OCI-LY1 (cell line): ENCODE measurements around the gene ILF2.

Experiments used
- H2AFZ ChIP-seq: fragments of 200-600 bp; sonication (generic), shearing (Covaris generic); 2 replicates; pipeline ENCODE4 v1.6.0; 2014; ENCODE audit warnings: antibody characterized with exemption, mild to moderate bottlenecking, low read length
- H3F3A ChIP-seq: fragments of 200-600 bp; sonication (generic), shearing (Covaris generic); 2 replicates; pipeline ENCODE4 v1.6.0; 2014; ENCODE audit warnings: mild to moderate bottlenecking, antibody characterized with exemption, low read length, moderate library complexity; ENCODE audit not compliant: insufficient read depth
- H3K27ac ChIP-seq: fragments of 200-600 bp; sonication (generic); 2 replicates; pipeline ENCODE4 v1.5.1; 2014; ENCODE audit warnings: low read length, mixed run types, mild to moderate bottlenecking, low read depth; ENCODE audit not compliant: poor library complexity, severe bottlenecking
- H3K27me3 ChIP-seq: fragments of 200-600 bp; sonication (generic); 2 replicates; pipeline ENCODE4 v1.6.0; 2014; ENCODE audit warnings: antibody characterized with exemption, mild to moderate bottlenecking, low read length, moderate library complexity; ENCODE audit not compliant: insufficient read depth
- H3K36me3 ChIP-seq: fragments of 200-600 bp; sonication (generic); 2 replicates; pipeline ENCODE4 v1.6.1; 2014; ENCODE audit warnings: mild to moderate bottlenecking, antibody characterized with exemption, low read length, moderate library complexity, mixed read lengths; ENCODE audit not compliant: insufficient read depth
- H3K4me1 ChIP-seq: fragments of 200-600 bp; sonication (generic); 2 replicates; pipeline ENCODE4 v1.5.1; 2014; ENCODE audit warnings: mild to moderate bottlenecking, low read length, moderate library complexity; ENCODE audit not compliant: insufficient read depth, severe bottlenecking
- H3K4me2 ChIP-seq: fragments of 200-600 bp; sonication (generic), shearing (Covaris generic); 2 replicates; pipeline ENCODE4 v1.6.1; 2014; ENCODE audit warnings: low read length
- H3K4me3 ChIP-seq: fragments of 200-600 bp; sonication (generic); 2 replicates; pipeline ENCODE4 v1.5.1; 2014; ENCODE audit warnings: low read length, low read depth, mild to moderate bottlenecking, mixed read lengths; ENCODE audit not compliant: poor library complexity, severe bottlenecking
- H3K79me2 ChIP-seq: fragments of 200-600 bp; shearing (Covaris generic); 2 replicates; pipeline ENCODE4 v1.6.1; 2016; ENCODE audit warnings: mixed run types, low read length, mixed read lengths; ENCODE audit not compliant: insufficient read depth
- H3K9ac ChIP-seq: fragments of 200-600 bp; sonication (generic), shearing (Covaris generic); 2 replicates; pipeline ENCODE4 v1.6.1; 2014; ENCODE audit warnings: mild to moderate bottlenecking, low read length, mixed read lengths
- H3K9me2 ChIP-seq: fragments of 200-600 bp; sonication (generic), shearing (Covaris generic); 2 replicates; pipeline ENCODE4 v1.6.1; 2014; ENCODE audit warnings: low read depth, mild to moderate bottlenecking, low read length, mixed read lengths
- H3K9me3 ChIP-seq: fragments of 200-600 bp; shearing (Covaris generic); 2 replicates; pipeline ENCODE4 v1.6.1; 2014; ENCODE audit warnings: low read length, mixed read lengths
- H4K20me1 ChIP-seq: fragments of 200-600 bp; sonication (generic), shearing (Covaris generic); 2 replicates; pipeline ENCODE4 v1.6.0; 2016; ENCODE audit warnings: mild to moderate bottlenecking, low read length; ENCODE audit not compliant: insufficient read depth
- EZH2 ChIP-seq: fragments of 200-600 bp; sonication (generic), shearing (Covaris generic); IDR thresholded peaks from 2 replicates; pipeline ENCODE4 v1.8.0; 2017; ENCODE audit warnings: borderline replicate concordance, mixed run types, mild to moderate bottlenecking, antibody characterized with exemption, low read length, moderate library complexity, mixed read lengths
- TF ChIP-seq, protein P1 (sequence below): fragments of 200-600 bp; sonication (generic), shearing (Covaris generic); IDR thresholded peaks from 2 replicates; pipeline ENCODE4 v1.5.1; 2017; ENCODE audit warnings: mild to moderate bottlenecking, antibody characterized with exemption, low read length, moderate library complexity, mixed read lengths

The ILF2 gene

DNA sequence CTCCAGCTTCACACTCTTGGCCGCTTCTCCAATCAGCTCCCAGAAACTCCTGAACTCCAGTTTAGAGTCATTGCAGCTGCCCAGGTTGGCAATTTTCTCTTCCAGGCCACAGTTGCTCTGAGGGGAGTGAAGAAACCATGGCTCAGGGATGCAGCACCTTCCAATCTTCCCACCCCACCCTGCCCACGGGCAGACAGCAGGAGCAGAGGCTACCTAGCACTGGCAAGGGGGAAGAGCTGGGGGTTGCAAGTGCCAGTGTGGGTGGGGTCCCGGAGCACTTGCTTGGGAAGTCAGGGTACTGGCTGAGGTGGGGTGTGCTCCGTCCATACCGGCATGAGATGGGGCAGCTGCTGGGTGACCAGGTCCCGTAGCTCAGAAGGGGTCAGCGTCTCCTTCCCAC, 55.9 kb downstream of the ILF2 start:
- TF ChIP-seq, protein P1, sequence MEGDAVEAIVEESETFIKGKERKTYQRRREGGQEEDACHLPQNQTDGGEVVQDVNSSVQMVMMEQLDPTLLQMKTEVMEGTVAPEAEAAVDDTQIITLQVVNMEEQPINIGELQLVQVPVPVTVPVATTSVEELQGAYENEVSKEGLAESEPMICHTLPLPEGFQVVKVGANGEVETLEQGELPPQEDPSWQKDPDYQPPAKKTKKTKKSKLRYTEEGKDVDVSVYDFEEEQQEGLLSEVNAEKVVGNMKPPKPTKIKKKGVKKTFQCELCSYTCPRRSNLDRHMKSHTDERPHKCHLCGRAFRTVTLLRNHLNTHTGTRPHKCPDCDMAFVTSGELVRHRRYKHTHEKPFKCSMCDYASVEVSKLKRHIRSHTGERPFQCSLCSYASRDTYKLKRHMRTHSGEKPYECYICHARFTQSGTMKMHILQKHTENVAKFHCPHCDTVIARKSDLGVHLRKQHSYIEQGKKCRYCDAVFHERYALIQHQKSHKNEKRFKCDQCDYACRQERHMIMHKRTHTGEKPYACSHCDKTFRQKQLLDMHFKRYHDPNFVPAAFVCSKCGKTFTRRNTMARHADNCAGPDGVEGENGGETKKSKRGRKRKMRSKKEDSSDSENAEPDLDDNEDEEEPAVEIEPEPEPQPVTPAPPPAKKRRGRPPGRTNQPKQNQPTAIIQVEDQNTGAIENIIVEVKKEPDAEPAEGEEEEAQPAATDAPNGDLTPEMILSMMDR, result no peak
- no peak for TF ChIP-seq EZH2
- no peaks in the 10 kb centered on the region for H4K20me1 ChIP-seq
- H3K27ac ChIP-seq, result no peak overlapping the region
- no peaks in the 10 kb centered on the region for H3K9me2 ChIP-seq
- no peaks in the 10 kb centered on the region for H3K4me1 ChIP-seq
- no peaks in the 10 kb centered on the region for H3F3A ChIP-seq
- H2AFZ ChIP-seq, result no peak overlapping the region
- H3K9me3 ChIP-seq, result no peaks in the 10 kb centered on the region
- H3K27me3 ChIP-seq, result no peaks in the 10 kb centered on the region
- H3K4me3 ChIP-seq, result no peak overlapping the region
- H3K79me2 ChIP-seq, result no peaks in the 10 kb centered on the region
- no peak overlapping the region for H3K9ac ChIP-seq
- no peak overlapping the region for H3K4me2 ChIP-seq
- no peaks in the 10 kb centered on the region; the same call in 1 of the 2 replicates for H3K36me3 ChIP-seq

DNA sequence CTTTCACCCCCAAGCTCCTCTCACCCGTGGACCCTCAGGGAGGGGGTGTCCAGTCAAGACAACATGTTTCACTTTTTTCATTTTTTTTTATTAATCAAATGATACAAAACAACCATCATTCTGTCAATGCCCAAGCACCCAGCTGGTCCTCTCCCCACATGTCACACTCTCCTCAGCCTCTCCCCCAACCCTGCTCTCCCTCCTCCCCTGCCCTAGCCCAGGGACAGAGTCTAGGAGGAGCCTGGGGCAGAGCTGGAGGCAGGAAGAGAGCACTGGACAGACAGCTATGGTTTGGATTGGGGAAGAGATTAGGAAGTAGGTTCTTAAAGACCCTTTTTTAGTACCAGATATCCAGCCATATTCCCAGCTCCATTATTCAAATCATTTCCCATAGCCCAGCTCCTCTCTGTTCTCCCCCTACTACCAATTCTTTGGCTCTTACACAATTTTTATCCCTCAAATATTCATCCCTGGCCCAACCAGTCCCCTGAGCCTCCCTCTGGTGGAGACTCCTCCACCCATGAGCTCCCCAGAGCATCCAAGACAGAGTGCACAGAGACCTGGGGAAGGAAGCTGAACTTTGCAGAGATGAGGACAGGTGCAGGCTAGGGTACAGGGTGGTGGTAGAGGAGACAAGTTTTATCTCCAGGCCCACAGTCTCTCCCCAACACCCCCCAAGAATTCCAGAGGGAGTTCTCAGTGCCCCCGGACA, 56.4 kb downstream of the ILF2 start:
- no peak overlapping the region for H3K4me3 ChIP-seq

DNA sequence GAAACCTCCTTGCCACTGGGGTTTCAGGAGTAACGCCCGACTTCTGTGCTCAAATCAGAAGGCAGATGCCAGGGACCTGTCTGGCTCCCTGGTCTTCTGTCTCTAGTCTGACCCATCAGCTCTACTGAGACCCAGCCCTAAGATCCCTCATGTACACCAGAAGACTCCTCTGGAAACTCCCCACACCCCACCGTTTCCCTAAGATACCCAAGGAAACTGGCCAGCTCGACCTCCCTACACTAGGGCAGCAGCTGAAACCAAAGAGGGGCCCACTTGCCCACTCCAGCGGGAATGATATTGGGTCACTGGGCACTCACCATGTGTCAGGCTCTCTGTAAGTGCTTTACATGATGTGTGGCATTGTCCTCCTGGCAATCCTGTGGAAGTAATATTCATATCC, 57.4 kb downstream of the ILF2 start:
- Histone ChIP-seq H3K9ac (no peak overlapping the region), H3K36me3 (no peaks in the 10 kb centered on the region), H3F3A (no peaks in the 10 kb centered on the region), H3K9me2 (no peaks in the 10 kb centered on the region), H3K27me3 (no peaks in the 10 kb centered on the region), H3K4me1 (no peaks in the 10 kb centered on the region), H3K79me2 (no peaks in the 10 kb centered on the region), H3K9me3 (no peaks in the 10 kb centered on the region), H2AFZ (no peak overlapping the region), H3K27ac (no peak overlapping the region), H3K4me2 (no peak overlapping the region), H4K20me1 (no peaks in the 10 kb centered on the region), H3K4me3 (no peak overlapping the region)
- TF ChIP-seq, protein P1, result no peak
- TF ChIP-seq EZH2, result no peak

More for the DNA sequence above, 56.4 kb downstream of the ILF2 start:
- no peaks in the 10 kb centered on the region for H3K79me2 ChIP-seq
- H4K20me1 ChIP-seq, result no peaks in the 10 kb centered on the region
- H3K4me1 ChIP-seq, result no peaks in the 10 kb centered on the region
- H3K36me3 ChIP-seq, result no peaks in the 10 kb centered on the region; the same call in 1 of the 2 replicates
- H3K9me2 ChIP-seq, result no peaks in the 10 kb centered on the region
- no peak overlapping the region for H3K9ac ChIP-seq
- no peak overlapping the region for H3K4me2 ChIP-seq
- H3K9me3 ChIP-seq, result no peaks in the 10 kb centered on the region
- H2AFZ ChIP-seq, result no peak overlapping the region
- no peak overlapping the region for H3K27ac ChIP-seq
- H3K27me3 ChIP-seq, result no peaks in the 10 kb centered on the region
- TF ChIP-seq, protein P1, result no peak
- TF ChIP-seq EZH2, result no peak
- no peaks in the 10 kb centered on the region for H3F3A ChIP-seq
